Trophoblast cell (in vitro differentiated cells and primary cell): Measurements from ENCODE around the gene ATP9B.
"Not testable (repeated sequence)": the region's sequence is repeated elsewhere in the genome, so short reads cannot be mapped to it uniquely, and the experiment has no call there.

Experiments used
- DNase-seq, 2 donors: peaks; one replicate each; pipeline ENCODE4 v3.0.0-alpha.2; 2016
- H2AFZ ChIP-seq: 2 replicates; pipeline ENCODE4 v1.6.1; 2013; ENCODE audit warnings: low read length, moderate library complexity, mild to moderate bottlenecking; ENCODE audit not compliant: insufficient read depth, poor library complexity
- H2AK5ac ChIP-seq: 2 replicates; pipeline ENCODE4 v1.6.1; 2013; ENCODE audit warnings: mild to moderate bottlenecking, low read length
- H2BK120ac ChIP-seq: 2 replicates; pipeline ENCODE4 v1.6.1; 2013; ENCODE audit warnings: low read length, mild to moderate bottlenecking, moderate library complexity; ENCODE audit not compliant: insufficient read depth, poor library complexity
- H2BK12ac ChIP-seq: 2 replicates; pipeline ENCODE4 v1.6.1; 2013; ENCODE audit warnings: mild to moderate bottlenecking, low read length, moderate library complexity
- H2BK5ac ChIP-seq: 2 replicates; pipeline ENCODE4 v1.6.1; 2013; ENCODE audit warnings: low read length, low read depth, moderate library complexity, mild to moderate bottlenecking; ENCODE audit not compliant: poor library complexity
- H3K14ac ChIP-seq: 2 replicates; pipeline ENCODE4 v1.6.1; 2013; ENCODE audit warnings: mild to moderate bottlenecking, low read length
- H3K18ac ChIP-seq: 2 replicates; pipeline ENCODE4 v1.6.1; 2013; ENCODE audit warnings: mild to moderate bottlenecking, low read length
- H3K23ac ChIP-seq: 2 replicates; pipeline ENCODE4 v1.6.1; 2013; ENCODE audit warnings: low read length
- H3K27ac ChIP-seq: 2 replicates; pipeline ENCODE4 v1.5.1; 2013; ENCODE audit warnings: low read depth, mild to moderate bottlenecking, inconsistent platforms, low read length, moderate library complexity
- H3K27me3 ChIP-seq: 2 replicates; pipeline ENCODE4 v1.6.1; 2013; ENCODE audit warnings: inconsistent platforms, mild to moderate bottlenecking, low read length, moderate library complexity; ENCODE audit not compliant: insufficient read depth
- H3K36me3 ChIP-seq, 2 experiments: 1 replicate in 1 of 2; 2 replicates in 1 of 2; pipeline ENCODE4 v1.6.1; 2013; ENCODE audit warnings: low read length in 2 of 2, mild to moderate bottlenecking in 2 of 2, moderate library complexity in 1 of 2; ENCODE audit not compliant: insufficient read depth in 2 of 2, control insufficient read depth in 1 of 2
- H3K4ac ChIP-seq: 2 replicates; pipeline ENCODE4 v1.6.1; 2013; ENCODE audit warnings: low read depth, mild to moderate bottlenecking, low read length, moderate library complexity
- H3K4me1 ChIP-seq, 2 experiments: 1 replicate in 1 of 2; 2 replicates in 1 of 2; pipeline ENCODE4 v1.6.1; 2013; ENCODE audit warnings: low read length in 2 of 2, mild to moderate bottlenecking in 2 of 2, moderate library complexity in 1 of 2; ENCODE audit not compliant: insufficient read depth in 2 of 2, control insufficient read depth in 1 of 2
- H3K4me2 ChIP-seq: 2 replicates; pipeline ENCODE4 v1.6.1; 2013; ENCODE audit warnings: inconsistent platforms, mild to moderate bottlenecking, low read length, moderate library complexity
- H3K4me3 ChIP-seq: 2 replicates; pipeline ENCODE4 v1.5.1; 2013; ENCODE audit warnings: mild to moderate bottlenecking, low read depth, low read length, inconsistent platforms
- H3K79me1 ChIP-seq: one replicate; pipeline ENCODE4 v1.6.1; 2013; ENCODE audit warnings: low read length
- H3K79me2 ChIP-seq: 2 replicates; pipeline ENCODE4 v1.6.1; 2013; ENCODE audit warnings: low read length, mild to moderate bottlenecking; ENCODE audit not compliant: control insufficient read depth, insufficient read depth, poor library complexity
- H3K9ac ChIP-seq: 2 replicates; pipeline ENCODE4 v1.6.1; 2013; ENCODE audit warnings: mild to moderate bottlenecking, low read length
- H3K9me3 ChIP-seq: 2 replicates; pipeline ENCODE4 v1.6.1; 2013; ENCODE audit warnings: low read depth, mild to moderate bottlenecking, control low read depth, inconsistent platforms, low read length; ENCODE audit not compliant: insufficient read depth
- H4K12ac ChIP-seq: 2 replicates; pipeline ENCODE4 v1.6.1; 2013; ENCODE audit warnings: low read depth, mild to moderate bottlenecking, low read length, moderate library complexity
- H4K8ac ChIP-seq: 2 replicates; pipeline ENCODE4 v1.6.1; 2013; ENCODE audit warnings: low read depth, mild to moderate bottlenecking, low read length, moderate library complexity
- H4K91ac ChIP-seq: one replicate; pipeline ENCODE4 v1.6.1; 2013; ENCODE audit warnings: low read depth, mild to moderate bottlenecking, low read length, moderate library complexity
- WGBS: extraction: QIAGEN DNeasy Blood & Tissue Kit; methylation state at CpG from one replicate; pipeline ENCODE4 v1.1.7; 2013; ENCODE audit warnings: missing lambda C conversion rate; ENCODE audit not compliant: insufficient read length, insufficient coverage; ENCODE audit errors: extremely low coverage; 5-methylcytosine and 5-hydroxymethylcytosine counted together

ATP9B gene

DNA sequence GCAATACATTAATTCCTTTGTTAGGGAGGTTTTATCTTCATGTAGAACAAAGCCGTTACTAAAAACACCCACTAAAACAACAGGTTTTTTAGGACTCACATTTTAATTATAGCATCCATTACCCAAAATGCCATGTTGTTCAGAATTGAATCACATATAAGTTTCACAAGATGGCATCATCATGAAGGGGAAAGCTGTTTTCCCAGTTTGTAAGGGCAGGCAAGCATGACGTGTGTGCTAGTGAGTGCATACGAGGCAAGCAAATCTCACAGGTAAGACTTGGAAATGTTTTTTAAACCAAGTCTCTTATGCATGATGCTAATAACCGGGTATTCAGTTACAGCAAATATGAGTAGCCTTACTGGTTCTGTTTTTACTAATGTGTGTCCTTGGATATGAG lies 214.7 kb downstream of the ATP9B start:
- H3K23ac ChIP-seq, result no peak overlapping the region
- no peak overlapping the region for H3K4me3 ChIP-seq
- H4K91ac ChIP-seq, result no peak overlapping the region
- H3K4me1 ChIP-seq, result no peaks in the 10 kb centered on the region
- no peak overlapping the region for H3K9ac ChIP-seq
- H3K36me3 ChIP-seq, result no peaks in the 10 kb centered on the region
- H3K14ac ChIP-seq, result no peak overlapping the region
- H3K4me2 ChIP-seq, result no peak overlapping the region
- H3K27me3 ChIP-seq, result no peaks in the 10 kb centered on the region
- H3K79me2 ChIP-seq, result no peaks in the 10 kb centered on the region
- H3K9me3 ChIP-seq, result no peaks in the 10 kb centered on the region
- no peak overlapping the region for H4K8ac ChIP-seq
- no peak overlapping the region for H2BK12ac ChIP-seq
- no peak overlapping the region for H2BK120ac ChIP-seq
- H3K79me1 ChIP-seq, result no peaks in the 10 kb centered on the region
- no CpG with 5 or more reads among the region's 4 CpGs for WGBS
- no peak overlapping the region for H2AK5ac ChIP-seq
- H4K12ac ChIP-seq, result no peak overlapping the region
- H2AFZ ChIP-seq, result no peak overlapping the region
- DNase-seq, result no peak
- no peak overlapping the region for H2BK5ac ChIP-seq
- no peak overlapping the region for H3K4ac ChIP-seq
- H3K27ac ChIP-seq, result no peak overlapping the region
- H3K18ac ChIP-seq, result no peak overlapping the region

DNA sequence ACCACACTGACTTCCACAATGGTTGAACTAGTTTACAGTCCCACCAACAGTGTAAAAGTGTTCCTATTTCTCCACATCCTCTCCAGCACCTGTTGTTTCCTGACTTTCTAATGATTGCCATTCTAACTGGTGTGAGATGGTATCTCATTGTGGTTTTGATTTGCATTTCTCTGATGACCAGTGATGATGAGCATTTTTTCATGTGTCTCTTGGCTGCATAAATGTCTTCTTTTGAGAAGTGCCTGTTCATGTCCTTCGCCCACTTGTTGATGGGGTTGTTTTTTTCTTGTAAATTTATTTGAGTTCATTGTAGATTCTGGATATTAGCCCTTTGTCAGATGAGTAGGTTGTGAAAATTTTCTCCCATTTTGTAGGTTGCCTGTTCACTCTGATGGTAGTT lies 216.0 kb downstream of the ATP9B start:
- H3K9ac ChIP-seq, H2AFZ ChIP-seq: not testable (repeated sequence)

GRCh38 chr18:79290409-79290808 lies 221.2 kb downstream of the ATP9B start:
- not testable (repeated sequence) for H2AK5ac ChIP-seq, H3K79me1 ChIP-seq, H2BK5ac ChIP-seq, H3K4me3 ChIP-seq, H3K14ac ChIP-seq, H3K4ac ChIP-seq, H4K12ac ChIP-seq, H3K9me3 ChIP-seq, DNase-seq, H3K23ac ChIP-seq, H2BK12ac ChIP-seq, H2AFZ ChIP-seq, H3K9ac ChIP-seq, H3K4me1 ChIP-seq, H4K91ac ChIP-seq, H4K8ac ChIP-seq, H2BK120ac ChIP-seq, H3K27ac ChIP-seq, H3K27me3 ChIP-seq, H3K18ac ChIP-seq, H3K4me2 ChIP-seq, H3K36me3 ChIP-seq, H3K79me2 ChIP-seq
- WGBS, result no CpG with 5 or more reads among the region's 15 CpGs

More for the DNA sequence above, 216.0 kb downstream of the ATP9B start:
- not testable (repeated sequence) for H3K23ac ChIP-seq, DNase-seq, H2BK12ac ChIP-seq, H3K27me3 ChIP-seq, H3K9me3 ChIP-seq, H2BK120ac ChIP-seq, H4K91ac ChIP-seq, H3K79me1 ChIP-seq, H4K12ac ChIP-seq, H3K4me1 ChIP-seq, H3K4me2 ChIP-seq, H3K27ac ChIP-seq, H3K79me2 ChIP-seq, H3K14ac ChIP-seq, H3K4ac ChIP-seq, H4K8ac ChIP-seq, H3K36me3 ChIP-seq, H2BK5ac ChIP-seq, H3K18ac ChIP-seq, H3K4me3 ChIP-seq, H2AK5ac ChIP-seq
- no CpG with 5 or more reads among the region's 1 CpG for WGBS

GRCh38 chr18:79290876-79291275 lies 221.7 kb downstream of the ATP9B start:
- Histone ChIP-seq H4K8ac (no peak overlapping the region), H3K18ac (no peak overlapping the region), H3K79me2 (no peaks in the 10 kb centered on the region), H2AFZ (no peak overlapping the region), H2BK5ac (no peak overlapping the region), H2AK5ac (no peak overlapping the region), H3K4me3 (no peak overlapping the region), H2BK120ac (no peak overlapping the region), H4K12ac (no peak overlapping the region), H3K9me3 (no peaks in the 10 kb centered on the region), H3K14ac (no peak overlapping the region), H4K91ac (no peak overlapping the region), H3K79me1 (no peaks in the 10 kb centered on the region), H3K23ac (no peak overlapping the region), H3K4me2 (no peak overlapping the region), H3K9ac (no peak overlapping the region), H3K27ac (no peak overlapping the region), H3K36me3 (peaks cover 0 to 3% of the 10 kb centered on the region in 2 experiments), H3K27me3 (no peaks in the 10 kb centered on the region), H3K4ac (no peak overlapping the region), H2BK12ac (no peak overlapping the region), H3K4me1 (no peaks in the 10 kb centered on the region)
- DNase-seq, result no peak
- no CpG with 5 or more reads among the region's 6 CpGs for WGBS
